Measurements from ENCODE around the gene PAGE4. TPM values are rescaled to one million over a fixed set of nuclear protein-coding genes. Genes with fewer than 3 reads are reported as not detected.

Gene PAGE4
- total and polyA plus RNA-seq, 9 of the 15 experiments (the other 6 are each of a cell fraction or from before 2014, with no cell fraction given) = 0.99 to 8.0 (median 3.9) TPM

DNA sequence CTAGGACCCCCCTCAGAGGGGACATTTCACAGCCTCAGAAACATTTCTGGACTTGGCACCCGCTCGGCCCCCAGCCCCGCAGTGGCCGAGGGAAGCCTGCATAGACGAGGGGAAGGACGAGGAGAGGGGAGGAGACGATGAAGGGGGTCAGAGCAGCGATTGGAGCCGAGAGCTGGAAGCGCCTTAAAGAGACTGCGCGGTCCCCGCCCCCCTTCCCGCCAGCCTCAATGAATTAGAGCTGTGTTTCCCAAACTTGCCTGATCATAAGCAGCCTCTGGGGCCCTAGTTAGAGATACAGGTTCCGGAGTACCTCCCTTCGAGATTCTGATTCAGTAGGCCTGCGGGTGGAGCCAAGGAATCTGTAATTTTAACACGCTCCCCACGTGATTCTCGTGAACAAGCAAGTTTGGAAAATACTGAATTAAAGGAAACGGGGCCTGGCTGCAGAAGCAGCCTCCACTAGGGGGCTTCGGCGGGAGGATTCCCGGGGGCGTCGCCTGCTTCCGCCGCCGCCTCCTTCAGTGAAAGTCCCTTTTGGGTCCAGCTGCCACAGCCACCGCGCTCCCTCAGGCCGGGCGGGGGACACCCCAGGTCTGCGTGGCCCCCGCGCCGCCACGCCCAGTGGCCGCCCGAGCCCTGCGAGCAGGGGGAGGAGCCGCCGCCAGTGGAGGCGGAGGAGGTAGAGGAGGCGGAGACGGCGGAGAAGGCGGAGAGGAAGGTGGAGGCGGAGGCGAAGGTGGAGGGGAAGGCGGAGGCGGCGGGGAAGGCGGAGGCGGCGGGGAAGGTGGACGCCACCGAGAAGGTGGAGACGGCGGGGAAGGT lies 49.9 kb downstream of the PAGE4 start, which contains the start of gene USP27X (continued):
- TF ChIP-seq ETV1 (tag; conservative IDR thresholded peaks at IDR 0.05; ENCODE audit: low read depth) = peak; percentile 39; the same call in 1 of the 2 replicates
- peak in 1 of 2 experiments; percentile 64; a peak in 2 of 4 replicates for TF ChIP-seq MAZ (CRISPR knock-in tag; conservative IDR thresholded peaks at IDR 0.05 in 1 of 2, IDR thresholded peaks at IDR 0.05 in 1 of 2)
- TF ChIP-seq, protein P1, sequence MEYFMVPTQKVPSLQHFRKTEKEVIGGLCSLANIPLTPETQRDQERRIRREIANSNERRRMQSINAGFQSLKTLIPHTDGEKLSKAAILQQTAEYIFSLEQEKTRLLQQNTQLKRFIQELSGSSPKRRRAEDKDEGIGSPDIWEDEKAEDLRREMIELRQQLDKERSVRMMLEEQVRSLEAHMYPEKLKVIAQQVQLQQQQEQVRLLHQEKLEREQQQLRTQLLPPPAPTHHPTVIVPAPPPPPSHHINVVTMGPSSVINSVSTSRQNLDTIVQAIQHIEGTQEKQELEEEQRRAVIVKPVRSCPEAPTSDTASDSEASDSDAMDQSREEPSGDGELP (CRISPR knock-in tag; IDR thresholded peaks at IDR 0.05; ENCODE audit: borderline replicate concordance) = peak; percentile 83; the same call in 1 of the 2 replicates
- no peak for TF ChIP-seq RFX1 (IDR thresholded peaks at IDR 0.05)
- no peak for TF ChIP-seq ATF3 (IDR thresholded peaks at IDR 0.05)
- no peak for TF ChIP-seq ATF3 (CRISPR knock-in tag; conservative IDR thresholded peaks at IDR 0.05)
- TF ChIP-seq JUND (IDR thresholded peaks at IDR 0.05; ENCODE audit: borderline replicate concordance, low read depth, low read length) = 0 out of 2 replicates have a peak, but pooled peaks have one; percentile 2
- no peak for TF ChIP-seq JUND (tag; IDR thresholded peaks at IDR 0.05; ENCODE audit: borderline replicate concordance, low read depth, low read length)
- TF ChIP-seq SAFB (IDR thresholded peaks at IDR 0.05; ENCODE audit: borderline replicate concordance, low read depth, low read length) = peak; percentile 60; the same call in 1 of the 2 replicates
- TF ChIP-seq, protein P2, sequence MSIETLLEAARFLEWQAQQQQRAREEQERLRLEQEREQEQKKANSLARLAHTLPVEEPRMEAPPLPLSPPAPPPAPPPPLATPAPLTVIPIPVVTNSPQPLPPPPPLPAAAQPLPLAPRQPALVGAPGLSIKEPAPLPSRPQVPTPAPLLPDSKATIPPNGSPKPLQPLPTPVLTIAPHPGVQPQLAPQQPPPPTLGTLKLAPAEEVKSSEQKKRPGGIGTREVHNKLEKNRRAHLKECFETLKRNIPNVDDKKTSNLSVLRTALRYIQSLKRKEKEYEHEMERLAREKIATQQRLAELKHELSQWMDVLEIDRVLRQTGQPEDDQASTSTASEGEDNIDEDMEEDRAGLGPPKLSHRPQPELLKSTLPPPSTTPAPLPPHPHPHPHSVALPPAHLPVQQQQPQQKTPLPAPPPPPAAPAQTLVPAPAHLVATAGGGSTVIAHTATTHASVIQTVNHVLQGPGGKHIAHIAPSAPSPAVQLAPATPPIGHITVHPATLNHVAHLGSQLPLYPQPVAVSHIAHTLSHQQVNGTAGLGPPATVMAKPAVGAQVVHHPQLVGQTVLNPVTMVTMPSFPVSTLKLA (conservative IDR thresholded peaks at IDR 0.05) = peak; percentile 67 to 74
- TF ChIP-seq GATA2 (CRISPR knock-in tag; IDR thresholded peaks at IDR 0.05) = no peak
- no peak for TF ChIP-seq ZNF583 (CRISPR knock-in tag; IDR thresholded peaks at IDR 0.05)
- TF ChIP-seq RAD51 (IDR thresholded peaks at IDR 0.05; ENCODE audit: borderline replicate concordance, low read depth) = peak; percentile 69; the same call in 1 of the 2 replicates
- peak; percentile 32; the same call in 1 of the 2 replicates for TF ChIP-seq ZNF592 (IDR thresholded peaks at IDR 0.05)
- TF ChIP-seq VEZF1 (CRISPR knock-in tag; IDR thresholded peaks at IDR 0.05) = peak; percentile 74; the same call in 1 of the 2 replicates
